Stimulated activated CD4-positive, alpha-beta T cell treated with anti-CD3 and anti-CD28 coated beads, Interleukin-15, amount 100 ng/mL, for 1 hour (primary cell): ENCODE results near the gene SRGAP3.
A peak's percentile ranks its signal among the peaks of the same experiment; 100 is the strongest.

ENCODE experiments used
- DNase-seq, 2 donors: peaks; one replicate each; pipeline ENCODE4 v3.0.0-alpha.2; 2020; ENCODE audit warnings: low read depth in 1 of 2, low spot score in 1 of 2

SRGAP3 gene

DNA sequence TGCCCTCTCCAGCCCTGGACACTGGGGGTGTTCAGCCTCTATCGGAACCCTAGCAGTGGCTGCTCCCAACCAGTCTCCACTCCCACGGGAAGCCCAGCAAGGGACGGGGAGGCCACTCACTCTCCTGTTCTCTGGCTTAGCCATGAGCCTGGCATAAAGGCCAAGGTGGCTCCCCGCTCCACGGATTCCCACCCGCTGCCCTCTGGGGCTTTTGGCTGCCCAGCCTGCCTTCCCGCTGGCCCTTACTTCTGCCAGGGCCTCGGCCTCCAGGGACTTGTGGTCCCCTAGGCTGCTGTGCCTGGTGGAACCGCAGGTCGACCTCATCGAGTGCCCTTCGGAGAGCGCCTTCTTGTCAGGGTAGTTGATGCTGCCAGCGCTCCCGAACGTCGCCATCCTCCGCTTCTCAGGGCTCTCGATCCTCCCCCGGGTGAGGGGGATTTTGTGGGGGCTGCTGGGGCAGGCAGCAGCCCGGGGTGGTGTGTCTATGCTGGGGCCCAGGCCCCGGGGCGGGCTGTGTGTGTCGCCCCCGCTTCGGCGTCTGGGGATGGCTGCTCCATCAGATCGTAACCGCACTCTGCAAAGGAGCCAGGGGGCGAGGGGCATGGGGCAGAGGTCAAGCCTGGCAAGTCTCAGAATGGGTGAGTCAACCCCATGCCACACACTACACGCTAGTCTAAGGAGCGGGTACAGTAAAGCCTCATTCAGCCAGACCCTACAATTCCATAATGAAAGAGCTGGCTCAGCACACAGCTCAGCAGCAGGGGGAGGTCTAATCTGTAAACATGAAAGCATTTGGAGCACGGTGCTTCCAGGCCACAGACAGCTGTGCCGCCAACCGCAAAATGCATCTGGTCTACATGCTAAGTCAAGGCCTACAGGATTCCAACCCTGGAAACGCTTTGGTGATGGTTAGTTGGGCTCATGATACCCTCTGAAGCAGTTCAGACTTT, 258.9 kb downstream of the SRGAP3 start:
- no peak for DNase-seq

DNA sequence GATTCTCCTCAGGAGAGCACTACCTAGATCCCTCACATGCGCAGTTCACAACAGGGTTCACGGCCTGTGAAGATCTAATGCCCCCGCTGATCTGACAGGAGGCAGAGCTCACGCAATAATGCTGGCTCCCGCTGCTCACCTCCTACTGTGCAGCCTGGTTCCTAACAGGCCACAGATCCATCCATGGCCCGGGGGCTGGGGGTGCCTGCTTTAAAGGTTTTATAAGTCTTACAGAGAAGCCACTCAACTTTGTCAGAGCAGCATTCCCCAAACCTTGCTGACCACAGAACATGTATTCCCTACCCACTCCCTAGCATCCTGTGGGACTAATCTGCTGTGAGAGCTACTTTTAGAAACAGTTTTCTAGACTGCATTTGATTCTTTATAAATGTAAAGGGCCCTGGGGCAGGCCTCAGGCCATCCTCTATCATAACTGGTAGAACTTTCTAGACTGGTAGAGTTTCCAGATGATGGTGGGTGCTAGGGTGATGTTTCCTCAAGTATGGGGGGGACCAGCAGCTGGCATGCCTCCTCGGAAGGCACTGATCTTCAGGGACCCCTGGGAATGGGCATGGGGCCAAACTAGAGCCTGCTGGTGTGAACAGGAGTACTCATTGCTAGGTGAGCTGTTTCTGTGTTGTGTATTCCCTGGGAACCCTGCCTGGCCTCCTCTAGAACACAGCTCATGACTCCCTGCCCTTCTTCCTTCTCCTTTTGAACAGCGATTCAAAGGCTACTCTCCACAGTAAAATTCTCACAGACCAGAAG, 260.5 kb downstream of the SRGAP3 start:
- DNase-seq, result no peak

DNA sequence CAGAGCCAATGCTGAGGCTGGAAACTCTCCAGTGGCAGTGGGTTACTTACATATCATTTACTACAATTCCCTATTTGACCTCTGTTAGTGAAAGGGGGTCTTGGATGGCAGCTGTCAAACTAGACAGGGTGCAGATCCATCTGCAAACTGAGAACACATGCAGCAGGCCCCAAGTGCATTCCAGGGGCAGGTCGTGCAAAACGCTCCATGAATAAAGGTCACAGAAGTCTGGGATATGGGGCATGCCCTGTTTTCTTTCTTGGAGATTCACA, 261.1 kb downstream of the SRGAP3 start:
- DNase-seq, result no peak

DNA sequence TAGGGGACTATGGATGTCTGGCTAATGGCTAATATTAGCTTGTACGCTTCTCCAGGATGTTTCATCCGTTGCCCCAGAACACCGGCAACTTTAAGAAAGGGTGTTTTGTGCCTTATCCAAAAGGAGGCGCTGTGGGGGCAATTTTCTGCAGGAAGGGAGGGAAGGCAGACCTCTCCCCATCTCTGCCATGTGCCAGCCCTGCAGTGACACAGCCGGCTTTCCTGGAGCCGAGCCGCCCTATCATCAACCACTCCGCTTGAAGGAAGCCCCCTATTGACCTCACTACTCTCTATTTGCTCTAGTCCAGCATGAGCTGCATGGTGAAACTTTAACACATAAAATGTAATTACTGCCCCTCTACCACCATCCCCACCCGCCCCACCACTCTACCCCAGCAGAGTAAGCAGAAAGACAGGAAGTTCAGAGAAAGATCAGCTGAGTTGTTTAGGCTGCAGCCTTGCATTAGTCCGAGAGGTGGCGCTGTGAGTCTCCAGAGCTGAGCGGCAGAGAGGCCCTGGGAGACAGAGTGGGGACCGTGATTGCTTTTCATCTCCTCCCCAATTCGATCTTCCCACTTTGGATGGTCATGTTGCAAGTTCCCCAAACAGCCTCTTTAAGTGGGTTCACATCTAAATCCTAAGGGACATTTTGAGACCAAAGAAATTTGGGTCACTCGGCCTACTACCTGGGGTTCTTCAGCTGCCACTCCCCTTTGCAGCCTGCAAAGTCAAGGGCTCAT, 261.6 kb downstream of the SRGAP3 start:
- DNase-seq, result peak in 1 of 2 donors; percentile 45

DNA sequence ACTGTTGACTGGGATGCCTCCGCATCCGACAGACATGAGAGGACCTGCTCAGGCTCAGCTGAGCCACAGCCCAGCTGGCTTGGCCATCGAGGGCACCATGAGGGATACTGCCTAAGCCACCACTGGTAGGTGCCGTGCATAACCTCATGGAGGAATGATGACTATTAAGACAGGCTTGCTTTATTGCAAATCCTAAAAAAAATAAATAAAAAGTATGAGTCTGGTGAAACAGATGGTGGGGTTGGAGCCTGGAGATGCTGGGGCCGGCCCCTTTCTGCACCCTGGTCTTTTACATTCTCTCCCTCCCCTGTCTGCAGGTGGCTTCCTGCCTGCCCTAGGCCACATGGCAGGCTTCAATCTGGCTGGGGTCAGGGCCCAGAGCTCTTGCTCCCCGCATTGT, 262.2 kb downstream of the SRGAP3 start:
- no peak for DNase-seq

DNA sequence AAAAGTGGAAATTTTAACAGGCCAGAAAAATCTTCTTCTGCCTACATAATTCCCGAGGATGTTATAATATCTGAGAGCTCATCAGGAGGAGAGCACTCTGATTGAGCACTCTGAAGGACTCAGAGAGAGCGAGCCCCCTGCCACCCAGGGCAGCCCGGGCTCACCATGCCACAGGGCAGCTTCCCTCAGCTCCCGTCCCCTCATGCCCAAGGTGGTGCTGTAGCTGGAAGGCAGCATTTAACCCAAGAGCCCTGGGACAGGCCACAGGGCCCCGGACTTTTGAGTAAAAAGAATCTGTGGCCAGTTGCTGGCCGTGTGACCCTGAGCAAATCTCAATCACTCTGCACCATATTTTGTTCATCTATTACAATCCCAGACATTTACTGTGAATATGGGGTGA, 262.7 kb downstream of the SRGAP3 start:
- DNase-seq, result no peak

DNA sequence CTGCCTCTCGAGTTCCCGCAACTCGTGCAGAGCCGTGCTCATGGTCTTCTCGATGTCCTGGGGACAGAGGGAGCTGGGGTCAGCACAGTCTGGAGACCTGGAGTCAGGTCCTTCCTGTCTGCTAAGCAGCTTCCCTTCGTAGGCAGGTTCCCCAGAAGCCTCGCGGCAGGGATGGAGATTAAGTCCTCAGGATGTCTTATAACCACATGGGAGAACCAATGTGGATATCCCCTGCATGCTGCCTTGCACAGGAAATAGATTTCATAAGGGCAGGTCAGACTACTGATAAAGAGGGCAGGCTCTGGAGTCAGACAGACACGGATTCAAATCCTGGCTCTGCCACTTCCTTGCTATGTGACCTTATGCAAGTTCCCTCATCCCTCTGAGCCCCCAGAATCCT, 263.6 kb downstream of the SRGAP3 start:
- DNase-seq, result no peak

DNA sequence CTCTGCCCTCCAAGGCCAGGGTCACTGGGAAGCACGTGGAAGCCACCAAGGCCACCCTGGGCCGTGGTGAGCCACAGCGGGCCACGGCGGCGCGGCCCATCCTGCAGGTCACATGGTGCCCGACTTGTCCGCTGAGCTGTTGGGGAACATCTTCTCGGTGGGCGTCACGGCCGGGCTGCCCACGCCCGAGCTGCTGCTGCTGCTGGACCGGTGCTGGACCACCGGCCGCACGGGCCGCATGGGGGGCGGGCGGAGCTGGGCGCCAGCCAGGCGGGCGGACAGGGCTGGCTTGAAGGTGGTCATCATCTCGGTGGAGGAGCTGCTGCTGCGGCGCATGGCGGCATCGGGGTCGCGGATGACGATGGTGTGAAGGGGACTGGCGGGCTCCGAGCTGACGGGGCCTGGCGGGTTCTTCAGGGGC, 264.0 kb downstream of the SRGAP3 start:
- DNase-seq, result no peak

DNA sequence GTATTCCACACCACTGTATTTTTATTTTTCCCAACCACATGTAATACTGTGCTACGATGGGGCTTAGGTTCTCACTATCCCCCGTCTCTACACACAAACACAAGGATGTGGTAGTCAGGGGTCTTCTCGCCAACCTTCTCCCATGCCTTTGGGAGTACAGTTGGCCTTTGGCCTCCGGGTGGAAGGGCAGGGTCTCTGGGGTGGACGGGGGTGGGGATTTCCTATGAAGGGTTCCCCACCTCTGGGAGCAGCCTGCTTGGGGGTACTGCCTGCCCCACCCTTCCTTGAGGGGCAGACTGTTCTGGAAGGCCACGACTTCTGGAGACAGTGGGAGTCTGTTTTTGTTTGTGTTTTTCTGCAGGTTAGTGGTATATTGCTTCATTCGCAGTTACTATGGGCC, 264.9 kb downstream of the SRGAP3 start:
- DNase-seq, result no peak

DNA sequence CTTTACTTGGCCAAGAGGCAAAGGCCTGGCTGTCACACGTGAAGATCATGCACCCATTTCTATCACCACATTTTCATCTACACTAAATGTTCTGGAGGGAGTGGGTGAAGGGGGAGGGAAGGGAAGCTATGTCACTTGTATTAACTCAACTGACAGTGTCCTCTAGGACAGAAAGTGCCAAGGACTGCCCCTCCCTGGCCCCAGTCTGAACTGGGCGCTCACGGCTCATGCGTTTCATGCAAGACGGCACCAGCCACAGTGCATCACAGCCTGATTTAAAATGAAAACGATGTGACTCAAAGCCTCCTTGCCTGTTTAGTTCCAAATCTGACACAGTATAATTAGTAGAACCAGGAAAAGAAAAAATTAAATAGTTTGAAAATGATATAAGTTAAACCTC, 265.4 kb downstream of the SRGAP3 start:
- DNase-seq, result no peak

DNA sequence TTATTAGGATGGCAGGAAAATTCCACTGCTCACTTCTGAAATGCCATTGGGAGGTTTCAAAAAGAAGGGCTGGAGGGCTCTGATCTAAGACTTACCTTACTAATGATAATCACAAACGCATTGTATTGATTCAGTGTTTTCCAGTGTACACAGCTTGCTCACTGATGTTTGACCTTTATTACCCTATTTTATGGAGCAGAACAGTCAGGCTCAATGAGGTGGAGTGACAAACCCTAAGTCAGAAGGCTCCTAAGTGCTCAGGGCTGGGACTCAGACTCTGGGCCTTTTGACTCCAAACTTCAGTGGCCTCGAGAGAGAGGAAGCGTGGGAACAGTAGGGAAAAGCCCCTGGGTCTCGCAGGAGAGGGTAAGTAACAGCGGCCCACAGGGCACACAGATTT, 265.9 kb downstream of the SRGAP3 start:
- DNase-seq, result no peak

DNA sequence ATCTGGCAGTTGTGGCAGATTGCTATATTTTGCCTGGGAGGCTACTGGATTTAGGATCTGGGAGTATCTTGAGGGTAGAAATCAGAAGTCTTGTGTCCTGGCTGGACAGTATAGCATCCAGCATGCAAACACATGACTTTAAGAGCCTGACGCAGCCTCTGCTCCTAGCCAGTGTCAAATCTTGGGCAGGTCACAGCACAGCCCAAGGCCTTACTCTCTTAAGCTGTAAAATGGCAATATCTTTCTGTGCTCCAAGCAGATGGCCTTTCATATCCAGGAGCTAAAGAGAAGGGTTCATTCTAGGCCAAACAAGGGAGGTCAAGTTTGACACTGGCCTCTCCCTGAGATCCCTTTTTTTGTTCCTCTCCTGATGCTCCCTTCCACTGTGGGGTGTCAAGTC, 266.4 kb downstream of the SRGAP3 start:
- DNase-seq, result no peak

DNA sequence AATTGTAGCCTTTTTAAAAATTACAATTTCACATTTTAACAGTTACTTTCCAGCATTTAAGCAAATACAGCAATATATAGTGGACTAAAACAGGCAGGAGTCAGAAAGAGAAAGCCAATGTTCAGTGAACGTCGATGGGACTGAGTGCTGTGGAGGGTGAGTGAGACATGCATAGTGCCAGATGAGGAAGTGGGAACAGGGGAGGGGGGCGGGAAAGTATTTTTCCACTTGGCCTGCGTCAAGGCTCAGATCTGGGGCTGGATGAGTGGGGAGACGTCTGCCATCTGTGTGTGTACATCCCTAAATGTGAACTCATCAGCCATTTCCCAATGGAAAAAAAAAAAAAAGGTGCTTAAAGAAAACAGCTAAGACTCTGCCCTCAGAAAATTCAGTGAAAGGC, 266.9 kb downstream of the SRGAP3 start:
- no peak for DNase-seq

DNA sequence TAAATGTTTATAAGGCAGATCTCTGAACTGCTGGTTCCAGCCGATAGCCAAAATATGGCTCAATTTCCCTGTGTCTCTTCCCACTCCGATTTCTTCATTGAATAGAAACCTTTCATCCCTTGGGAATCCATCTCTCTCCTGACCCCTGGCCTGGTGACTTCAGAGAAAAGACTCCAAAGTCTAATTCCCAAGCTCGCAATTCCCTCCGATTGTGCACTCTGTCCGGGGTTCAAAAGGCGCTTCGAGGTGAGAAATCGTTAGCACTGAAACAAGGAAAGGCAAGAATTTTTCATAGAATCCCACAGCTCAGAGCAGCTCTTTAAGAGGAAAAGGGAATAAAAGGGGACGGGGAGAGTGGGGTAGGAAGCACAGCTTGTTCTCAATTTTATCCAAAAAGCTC, 267.7 kb downstream of the SRGAP3 start:
- DNase-seq, result no peak

DNA sequence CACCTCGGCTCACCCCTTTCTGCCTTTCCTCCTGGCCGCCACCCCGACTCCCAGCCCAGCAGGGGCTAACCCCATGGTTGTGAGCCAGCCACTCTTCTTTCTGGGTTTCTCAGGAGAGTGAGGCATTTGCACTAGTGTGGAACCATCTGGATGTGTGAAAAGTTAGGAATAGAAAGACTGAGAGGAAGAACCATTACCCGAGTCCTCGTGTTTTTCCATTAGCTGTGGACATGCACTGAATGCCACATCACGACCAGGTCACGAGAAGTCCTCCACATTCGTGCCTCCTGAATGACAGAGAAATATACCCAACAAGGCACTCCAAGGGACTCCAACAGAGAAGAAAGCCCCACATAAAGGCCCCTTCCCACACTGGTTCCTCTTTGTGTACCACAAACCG, 268.1 kb downstream of the SRGAP3 start:
- DNase-seq, result no peak

DNA sequence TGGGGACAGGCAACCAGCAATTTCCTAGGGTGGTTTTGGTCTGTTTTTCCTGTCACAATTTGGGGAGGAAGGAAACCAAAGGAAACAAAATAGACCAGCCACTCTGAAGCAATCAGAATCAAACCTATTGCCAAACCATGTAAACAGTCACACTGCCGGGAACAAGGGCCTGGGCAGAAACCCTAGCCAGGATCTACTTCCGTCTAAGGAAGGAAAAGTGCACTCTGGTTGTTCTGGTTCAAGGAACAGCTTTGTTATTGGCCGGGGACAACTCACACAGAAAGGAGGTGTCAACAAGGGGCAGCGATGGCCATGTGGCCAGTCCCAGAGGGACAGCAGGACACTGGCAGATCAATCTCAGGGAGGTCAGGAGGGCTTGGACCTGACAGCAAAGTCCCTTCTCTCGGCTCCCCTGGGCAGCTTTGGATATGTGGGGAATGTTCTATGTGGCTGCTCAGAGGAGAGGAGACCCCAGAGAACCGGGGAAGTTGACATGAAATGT, 268.6 kb downstream of the SRGAP3 start:
- no peak for DNase-seq

DNA sequence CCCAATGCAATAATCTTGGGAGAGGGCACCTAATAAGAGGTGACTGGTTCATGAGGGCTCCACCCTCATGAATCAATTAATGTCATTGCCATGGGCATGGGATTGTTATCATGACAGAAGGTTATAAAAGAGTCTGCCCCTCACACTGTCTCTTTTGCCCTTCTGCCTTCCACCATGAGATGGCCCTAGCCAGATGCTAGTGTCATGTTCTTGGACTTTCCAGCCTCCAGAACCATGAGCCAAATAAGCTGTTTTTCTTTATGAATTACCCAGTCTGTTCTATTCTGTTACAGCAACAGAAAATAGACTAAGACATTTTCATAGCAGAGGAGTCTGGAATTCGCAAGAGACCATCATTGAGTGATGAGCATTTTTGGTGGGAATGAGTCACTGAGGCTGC, 270.2 kb downstream of the SRGAP3 start:
- DNase-seq, result no peak

DNA sequence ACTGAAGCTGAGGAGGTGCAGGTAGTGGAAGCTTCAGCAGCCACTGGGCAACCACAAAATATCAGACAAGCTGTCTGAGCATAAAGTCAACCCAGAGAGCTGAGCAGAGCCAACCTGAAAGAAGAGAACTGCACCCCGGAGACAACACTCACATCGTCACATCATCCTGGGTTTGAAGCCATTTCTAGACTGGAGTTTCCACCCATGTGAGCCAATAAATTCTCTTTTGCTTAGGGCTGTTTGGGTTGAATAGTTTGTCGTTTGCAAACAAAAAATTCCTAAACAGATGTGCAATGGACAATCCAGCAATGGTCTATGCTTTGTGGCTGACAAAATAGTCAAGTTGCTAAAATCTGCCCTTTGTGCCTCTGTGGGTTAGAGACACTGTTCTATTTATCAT, 270.9 kb downstream of the SRGAP3 start:
- DNase-seq, result no peak

DNA sequence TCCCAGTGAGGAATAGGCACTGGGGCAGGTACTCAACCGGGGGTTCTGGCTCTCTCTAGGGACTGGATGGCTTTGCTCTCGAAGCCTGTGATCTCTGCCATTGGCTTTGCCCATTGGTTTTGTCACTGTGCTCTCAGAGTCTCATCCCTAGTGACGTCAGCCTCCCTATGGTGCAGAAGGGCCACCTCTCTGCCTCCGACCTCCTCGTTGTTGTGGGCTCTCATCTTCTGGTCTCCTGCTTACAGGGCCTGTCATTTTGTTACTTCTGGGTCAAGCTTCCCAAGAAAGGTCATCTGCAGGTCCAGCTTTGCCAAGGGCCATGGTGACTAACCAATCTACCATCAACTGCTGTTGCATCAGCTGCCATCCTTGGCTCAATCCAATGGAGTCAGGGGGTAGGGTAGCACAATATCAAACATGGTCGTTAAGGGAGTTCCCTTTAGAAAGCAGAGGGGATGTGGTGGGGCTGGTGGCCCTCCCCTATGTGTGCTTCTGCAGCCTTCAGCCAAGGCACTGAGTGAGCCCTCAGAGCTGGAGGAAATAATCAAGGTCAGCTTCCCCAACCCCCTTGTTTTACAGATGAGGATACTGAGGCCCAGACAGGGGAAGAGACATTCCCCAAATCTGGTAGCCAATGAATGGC, 272.8 kb downstream of the SRGAP3 start:
- DNase-seq, result no peak

DNA sequence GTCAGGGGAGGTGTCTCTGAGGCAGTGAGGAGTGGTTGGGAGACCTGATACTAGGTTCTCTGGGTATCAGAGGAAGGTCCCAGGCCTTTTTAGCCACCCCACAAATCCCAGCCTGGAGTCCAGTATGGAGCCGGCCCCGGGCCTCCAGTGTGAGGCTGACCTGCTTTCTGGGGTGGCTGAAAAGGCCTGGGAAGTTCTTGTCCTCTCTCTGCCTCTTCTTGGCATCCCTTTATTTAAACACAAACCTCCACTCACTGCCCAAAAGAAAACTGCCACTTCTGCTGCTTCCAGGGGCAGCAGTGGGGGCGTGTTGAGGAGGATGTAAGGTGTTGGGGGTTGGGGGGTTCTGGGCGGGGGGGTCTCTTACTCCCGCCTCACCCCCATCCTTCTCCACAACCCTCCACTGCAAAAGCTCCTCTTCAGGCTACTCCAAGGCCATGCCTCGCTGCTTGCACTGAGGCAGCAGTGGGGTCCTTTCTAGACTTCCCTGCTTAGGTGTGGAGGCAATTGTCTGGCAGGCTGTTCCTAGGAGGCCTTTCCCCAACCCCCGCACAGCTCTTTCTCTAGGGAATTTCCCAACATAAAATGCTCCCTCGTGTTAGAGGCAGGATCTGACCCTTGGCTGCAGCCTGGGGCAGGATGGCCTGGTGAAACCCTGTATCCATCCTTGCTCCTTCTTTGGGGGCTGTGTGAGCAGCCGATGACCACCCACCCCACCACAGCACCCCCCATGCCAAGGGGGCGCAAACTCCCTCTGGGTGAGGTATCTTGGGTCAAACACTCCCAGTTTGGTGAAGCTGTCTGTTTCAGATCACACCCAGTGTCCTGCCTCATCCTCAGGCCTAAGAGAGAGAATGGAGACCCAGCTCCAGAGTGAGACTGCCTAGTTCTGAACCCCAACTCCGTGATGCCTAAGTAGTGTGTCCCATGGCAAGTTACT, 274.1 kb downstream of the SRGAP3 start:
- no peak for DNase-seq
